GM19239 (cell line): ENCODE data around the gene OR5B2.
"Not testable (repeated sequence)": the region's sequence is repeated elsewhere in the genome, so short reads cannot be mapped to it uniquely, and the experiment has no call there.

ENCODE experiments used
- DNase-seq: peaks from one replicate; pipeline ENCODE4 v3.0.0; 2011; ENCODE audit warnings: low spot score; ENCODE audit not compliant: insufficient read length
- FAIRE-seq: peaks from 2 replicates; lab custom pipeline; 2011; peaks lifted over from hg19 to GRCh38; lab: Jason Lieb, UNC

Gene OR5B2

GRCh38 chr11:58428021-58428420 is at the start of gene OR5B2:
TSS of gene OR5B2 (minus strand) at chr11:58428121. CDS start at chr11:58423261, 4,860 bp downstream.
- no peak for DNase-seq
- FAIRE-seq: no peak

GRCh38 chr11:58471892-58472291 is 44.0 kb upstream of the OR5B2 start:
- DNase-seq (no peak), FAIRE-seq (no peak)

GRCh38 chr11:58466293-58466692 is 38.4 kb upstream of the OR5B2 start:
- DNase-seq (no peak), FAIRE-seq (no peak)

DNA sequence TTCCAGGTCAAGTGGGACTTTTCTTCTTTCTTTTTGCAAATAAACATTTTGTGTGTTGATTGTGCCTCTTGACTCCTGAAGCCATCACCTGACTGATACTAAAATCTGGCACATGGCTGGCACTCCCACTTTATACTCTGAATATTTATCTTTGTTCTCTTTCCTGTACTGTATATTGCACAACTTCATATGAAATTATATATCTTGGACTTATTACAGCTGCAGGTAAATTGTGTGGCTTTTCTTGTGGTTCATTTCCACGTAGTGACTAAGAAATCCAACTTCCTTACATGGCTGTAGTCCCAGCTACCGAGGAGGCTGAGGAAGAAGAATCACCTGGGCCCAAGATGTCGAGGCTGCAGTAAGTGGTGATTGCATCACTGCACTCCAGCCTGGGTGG is 37.8 kb upstream of the OR5B2 start:
- DNase-seq: no peak
- no peak for FAIRE-seq

- FAIRE-seq (no peak), DNase-seq (no peak)
These were observed 23.7 kb upstream of the OR5B2 start for GRCh38 chr11:58451585-58451984.

DNA sequence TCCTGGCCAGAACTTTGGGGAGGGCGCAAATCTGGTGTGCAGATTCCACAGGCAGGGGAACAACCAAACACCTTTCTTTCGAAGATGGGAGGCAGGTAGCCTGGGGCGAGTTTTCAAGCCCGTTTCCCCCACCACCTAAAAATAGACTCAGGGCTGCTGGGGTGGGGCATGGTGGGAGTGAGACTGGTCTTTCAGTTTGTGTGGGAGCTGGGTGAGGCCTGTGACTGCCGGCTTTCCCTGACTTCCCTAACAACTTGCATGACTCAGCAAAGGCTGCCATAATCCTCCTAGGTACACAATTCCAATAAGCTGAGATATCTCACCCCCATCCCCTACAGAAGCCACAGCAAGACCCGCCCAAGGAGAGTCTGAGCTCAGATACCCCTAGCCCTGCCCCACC is 18.4 kb upstream of the OR5B2 start:
- no peak for DNase-seq
- no peak for FAIRE-seq

DNA sequence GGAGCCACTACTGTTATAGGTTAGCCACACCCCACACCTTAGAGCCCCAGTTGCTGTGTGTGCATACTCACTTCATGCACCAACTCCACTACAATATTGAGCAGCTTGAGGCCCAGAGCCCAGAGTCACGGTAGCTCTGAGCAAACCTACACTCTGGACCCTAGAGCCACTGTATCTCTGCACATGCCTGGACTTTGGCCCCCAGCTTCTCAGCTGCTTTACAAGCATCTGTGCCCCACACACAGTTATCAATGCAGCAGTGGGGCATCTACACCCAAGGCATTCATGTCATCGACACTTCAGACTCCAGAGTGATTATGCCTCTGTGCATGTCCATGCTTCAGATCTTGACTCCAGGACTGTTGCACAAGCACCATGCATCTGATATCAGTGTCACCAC is 16.4 kb upstream of the OR5B2 start:
- FAIRE-seq: no peak

GRCh38 chr11:58442136-58442535 is 14.2 kb upstream of the OR5B2 start, which contains the start of gene OR5B12:
TSS of gene OR5B12 (minus strand) at chr11:58442236. CDS start at chr11:58440151, 2,085 bp downstream.
- FAIRE-seq: no peak
- DNase-seq: no peak

More for the DNA sequence above, 16.4 kb upstream of the OR5B2 start:
- DNase-seq: no peak

DNA sequence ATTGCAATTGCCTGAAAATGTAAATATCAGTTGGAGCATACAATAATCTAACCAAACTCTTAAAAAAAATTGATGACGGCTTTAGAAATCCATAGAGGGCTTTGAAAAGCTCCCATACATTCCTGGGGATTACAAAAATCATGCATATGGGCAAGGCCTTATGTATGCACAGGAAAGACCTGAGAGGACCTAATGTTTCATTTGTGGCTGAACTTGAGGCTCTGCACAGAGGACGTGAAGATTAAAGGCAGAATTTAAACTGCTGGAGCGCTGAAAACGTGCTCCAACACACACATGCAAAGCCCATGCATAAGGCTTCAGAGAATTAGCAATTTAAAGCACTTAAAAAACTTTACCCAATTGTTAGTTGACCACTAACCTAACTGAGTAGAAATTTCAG is 10.6 kb upstream of the OR5B2 start:
- DNase-seq: no peak
- no peak for FAIRE-seq

DNA sequence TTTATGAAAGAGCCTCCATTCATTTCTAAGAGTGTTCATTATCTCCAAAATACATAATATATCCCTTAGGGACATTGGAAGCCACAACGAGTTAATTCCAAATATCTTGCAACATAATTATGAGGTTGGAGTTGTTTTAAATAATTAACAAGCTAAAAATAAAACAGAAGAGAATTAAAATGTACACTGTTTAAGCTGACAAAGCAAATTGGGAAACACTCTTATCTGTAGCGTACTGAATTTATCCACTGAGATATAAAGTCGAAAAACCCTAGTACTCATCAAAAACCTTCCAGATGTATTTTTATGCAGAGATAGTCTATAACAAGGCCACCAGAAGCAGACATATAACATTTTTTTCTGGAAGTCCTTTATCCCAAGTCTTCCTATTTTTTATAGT is 6.3 kb upstream of the OR5B2 start:
- no peak for FAIRE-seq
- DNase-seq: no peak

- FAIRE-seq: no peak
These were observed 5.8 kb upstream of the OR5B2 start for GRCh38 chr11:58433638-58434203.

GRCh38 chr11:58429273-58429672 is 1.4 kb upstream of the OR5B2 start:
- FAIRE-seq: no peak

More at GRCh38 chr11:58433638-58434203, 5.8 kb upstream of the OR5B2 start:
- DNase-seq: no peak

GRCh38 chr11:58406774-58407173 is 21.1 kb downstream of the OR5B2 start, which contains the start of gene OR5B3:
TSS of gene OR5B3 (minus strand) at chr11:58406874. CDS start at chr11:58403409, 3,465 bp downstream.
- DNase-seq: no peak
- no peak for FAIRE-seq

More at GRCh38 chr11:58429273-58429672, 1.4 kb upstream of the OR5B2 start:
- DNase-seq: no peak

- not testable (repeated sequence) for DNase-seq, FAIRE-seq
These were observed 28.3 kb downstream of the OR5B2 start for GRCh38 chr11:58399622-58400021.

DNA sequence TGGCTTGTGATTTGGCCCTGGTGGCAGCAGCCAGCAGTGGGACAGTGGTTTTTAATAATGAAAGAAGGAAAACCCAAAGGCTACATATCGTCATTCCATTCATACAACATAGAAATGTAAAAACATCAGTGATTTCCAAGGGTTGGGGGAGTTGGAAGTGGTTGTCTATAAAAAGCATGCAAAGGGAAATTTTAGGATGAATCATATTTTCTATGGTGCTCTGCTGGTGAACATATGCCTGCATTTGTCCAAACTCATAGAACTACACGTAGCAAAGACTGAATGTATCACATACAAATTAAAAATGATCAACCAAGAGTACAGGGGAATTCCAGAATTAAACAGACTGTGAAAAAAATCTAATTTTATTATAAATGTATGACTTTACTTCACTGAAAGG is 32.3 kb downstream of the OR5B2 start:
- DNase-seq (no peak), FAIRE-seq (no peak)

GRCh38 chr11:58394195-58394594 is 33.7 kb downstream of the OR5B2 start:
- FAIRE-seq (no peak), DNase-seq (no peak)

DNA sequence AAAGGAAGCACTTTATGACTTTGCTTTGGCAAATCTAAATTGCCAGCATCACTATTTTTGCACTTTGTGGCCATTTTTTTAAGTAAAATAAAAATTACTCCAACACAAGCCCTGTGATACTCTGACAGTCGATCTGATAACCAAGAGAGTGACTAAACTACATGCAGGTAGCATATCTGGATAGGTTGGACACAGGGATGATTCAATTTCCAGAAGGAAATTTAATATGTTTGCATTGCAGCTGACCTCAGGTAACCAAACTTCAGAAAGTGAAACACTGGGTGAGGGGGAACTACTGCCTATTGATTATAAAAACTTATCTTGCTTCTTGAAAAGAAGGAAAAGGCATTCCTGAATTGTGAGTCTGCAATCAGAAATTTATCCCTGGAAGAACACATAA is 35.2 kb downstream of the OR5B2 start:
- FAIRE-seq (no peak), DNase-seq (no peak)

DNA sequence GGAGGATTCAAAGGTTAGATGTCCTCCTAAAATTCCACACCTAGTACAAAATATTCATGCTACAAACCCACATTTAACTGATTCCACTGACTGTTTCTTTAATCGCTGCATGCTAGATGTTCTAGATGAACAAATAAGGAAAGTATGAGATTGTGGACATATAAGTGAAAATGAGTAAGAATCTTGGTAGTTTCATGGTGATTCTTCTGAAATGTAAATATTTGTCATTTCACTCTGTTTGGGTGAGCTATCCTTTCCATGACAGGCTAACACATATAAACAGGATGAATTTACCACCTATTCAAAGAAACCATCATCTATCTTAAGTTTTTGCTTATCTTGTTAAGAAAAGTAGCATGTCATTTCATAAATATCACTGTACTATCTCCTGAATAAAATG is 36.0 kb downstream of the OR5B2 start:
- FAIRE-seq (no peak), DNase-seq (no peak)

GRCh38 chr11:58390551-58391063 is 37.3 kb downstream of the OR5B2 start:
- FAIRE-seq: no peak
- DNase-seq: no peak
